ENCODE data around the gene LPAR2. TPM values are rescaled to one million over a fixed set of nuclear protein-coding genes. Genes with fewer than 3 reads are reported as not detected.

The LPAR2 gene
- total RNA-seq, 1 experiment from 2014 or later: 26.6 TPM

DNA sequence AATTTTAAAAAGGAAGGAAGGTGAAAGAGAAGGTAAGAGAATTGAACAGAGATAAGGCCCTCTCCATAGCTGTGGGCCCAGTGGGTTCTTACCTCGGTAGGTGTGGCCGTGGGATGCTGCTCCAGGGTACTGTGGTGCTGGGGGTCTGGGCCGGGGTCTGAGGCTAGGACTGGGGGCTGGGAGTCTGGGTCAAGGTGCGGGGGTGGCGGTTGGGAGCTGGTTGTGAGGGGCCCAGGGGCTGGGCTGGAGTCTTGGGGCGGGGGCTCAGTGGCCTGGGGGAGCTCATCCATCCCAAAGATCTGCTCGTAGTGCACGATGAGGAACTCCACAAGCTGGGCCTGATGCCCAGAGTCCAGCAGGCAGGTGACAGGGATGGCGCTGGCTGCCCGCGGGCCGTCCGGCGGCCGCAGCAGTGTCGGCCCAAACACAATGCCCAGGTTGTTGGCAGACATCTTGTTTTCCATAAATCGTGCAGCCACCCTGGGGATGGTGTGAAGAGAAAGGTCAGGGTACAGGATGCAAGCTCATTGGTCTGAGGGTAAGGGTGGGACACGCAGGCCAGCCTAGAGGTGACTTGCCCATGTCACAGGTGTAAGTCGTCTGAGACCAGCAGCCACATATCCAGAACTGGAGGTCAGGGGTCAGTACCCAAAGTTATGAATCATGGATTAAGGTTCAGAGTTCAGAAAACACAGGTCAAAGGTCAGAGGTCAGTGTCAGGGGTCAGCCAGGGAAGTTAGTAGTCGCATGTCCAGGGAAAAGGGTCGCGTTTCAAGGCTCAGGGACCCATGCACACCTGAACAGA lies 5.9 kb upstream of the LPAR2 start:
- 0 out of 2 replicates have a peak, but pooled peaks cover 4% of the 10 kb centered on the region for H3K4me1 ChIP-seq (ENCODE audit: insufficient read depth, low read length)
- H3K9ac ChIP-seq (ENCODE audit: low read length): no peak overlapping the region
- no peaks in the 10 kb centered on the region for H3K9me2 ChIP-seq (replicated peaks; ENCODE audit: low read length)
- H3K4me3 ChIP-seq (ENCODE audit: low read length): no peak overlapping the region
- no peaks in the 10 kb centered on the region for H4K20me1 ChIP-seq (ENCODE audit: low read length)
- H3K79me2 ChIP-seq (ENCODE audit: low read length): no peaks in the 10 kb centered on the region
- H2AFZ ChIP-seq (ENCODE audit: low read length): no peak overlapping the region
- ChIA-PET POLR2A (ENCODE audit: unreplicated experiment) (no interaction called here), CTCF (no interaction called here)
- no peaks in the 10 kb centered on the region for H3F3A ChIP-seq (ENCODE audit: low read length, unreplicated experiment)
- no peaks in the 10 kb centered on the region for H3K9me3 ChIP-seq (ENCODE audit: low read length)
- intact Hi-C loops (cut with micrococcal nuclease): no loop called here
- peaks cover 3% of the 10 kb centered on the region; the same call in 1 of the 2 replicates for H3K36me3 ChIP-seq (ENCODE audit: low read depth, low read length)
- DNase-seq (no peak), ATAC-seq (no peak)
- no peak overlapping the region for H3K27ac ChIP-seq (ENCODE audit: low read length)
- no peak overlapping the region for H3K4me2 ChIP-seq (ENCODE audit: low read length)
- no TSS peak for BruUV-seq (replicated peaks)
- no peaks in the 10 kb centered on the region for H3K27me3 ChIP-seq (ENCODE audit: low read length)
- no peak for TF ChIP-seq EZH2phosphoT487 (IDR thresholded peaks at IDR 0.05; ENCODE audit: borderline replicate concordance, low read length)
- no peak for TF ChIP-seq CTCF (conservative IDR thresholded peaks at IDR 0.05; ENCODE audit: low read depth, low read length)
- no peak for TF ChIP-seq EZH2 (IDR thresholded peaks at IDR 0.05; ENCODE audit: low read length, unreplicated experiment)

DNA sequence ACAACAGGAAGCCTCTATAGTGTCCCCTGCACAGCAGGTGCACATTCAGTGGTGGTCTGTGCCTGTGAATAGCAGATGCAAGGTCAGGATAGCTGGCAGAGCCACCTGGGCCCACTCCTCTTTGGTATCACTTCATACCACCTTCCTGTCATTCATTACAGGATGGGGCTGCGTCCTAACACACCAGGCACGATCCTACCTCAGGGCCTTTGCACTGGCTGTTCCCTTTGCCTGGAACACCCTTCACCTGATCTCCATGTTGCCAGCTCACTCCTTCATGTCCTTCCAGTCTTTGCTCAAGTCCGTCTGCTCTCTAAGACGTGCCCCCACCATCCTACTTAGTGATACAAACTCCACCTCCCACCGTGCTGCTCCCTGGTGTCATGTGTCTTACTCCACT lies 4.6 kb upstream of the LPAR2 start:
- no peak for ATAC-seq
- H3K79me2 ChIP-seq (ENCODE audit: low read length): no peaks in the 10 kb centered on the region
- H3K27me3 ChIP-seq (ENCODE audit: low read length): no peaks in the 10 kb centered on the region
- 0 out of 2 replicates have a peak, but pooled peaks cover 4% of the 10 kb centered on the region for H3K4me1 ChIP-seq (ENCODE audit: insufficient read depth, low read length)
- no peaks in the 10 kb centered on the region for H3K9me3 ChIP-seq (ENCODE audit: low read length)
- POLR2A ChIA-PET (ENCODE audit: unreplicated experiment): no interaction called here
- CTCF ChIA-PET: no interaction called here
- no peak overlapping the region for H3K27ac ChIP-seq (ENCODE audit: low read length)
- no peaks in the 10 kb centered on the region for H3K9me2 ChIP-seq (replicated peaks; ENCODE audit: low read length)
- no peak for TF ChIP-seq EZH2phosphoT487 (IDR thresholded peaks at IDR 0.05; ENCODE audit: borderline replicate concordance, low read length)
- no peak for TF ChIP-seq EZH2 (IDR thresholded peaks at IDR 0.05; ENCODE audit: low read length, unreplicated experiment)
- TF ChIP-seq CTCF (conservative IDR thresholded peaks at IDR 0.05; ENCODE audit: low read depth, low read length): no peak
- intact Hi-C loops (cut with micrococcal nuclease): no loop called here
- H3K9ac ChIP-seq (ENCODE audit: low read length): no peak overlapping the region
- peaks cover 3% of the 10 kb centered on the region; the same call in 1 of the 2 replicates for H3K36me3 ChIP-seq (ENCODE audit: low read depth, low read length)
- H2AFZ ChIP-seq (ENCODE audit: low read length): no peak overlapping the region
- DNase-seq: no peak
- no peak overlapping the region for H3K4me3 ChIP-seq (ENCODE audit: low read length)
- H4K20me1 ChIP-seq (ENCODE audit: low read length): no peaks in the 10 kb centered on the region
- BruUV-seq (replicated peaks): no TSS peak
- H3F3A ChIP-seq (ENCODE audit: low read length, unreplicated experiment): no peaks in the 10 kb centered on the region
- no peak overlapping the region for H3K4me2 ChIP-seq (ENCODE audit: low read length)

- Histone ChIP-seq H3K4me2 (ENCODE audit: low read length) (no peak overlapping the region), H3K27me3 (ENCODE audit: low read length) (no peaks in the 10 kb centered on the region), H3K36me3 (ENCODE audit: low read depth, low read length) (peaks cover 3% of the 10 kb centered on the region; the same call in 1 of the 2 replicates), H4K20me1 (ENCODE audit: low read length) (no peaks in the 10 kb centered on the region), H3K27ac (ENCODE audit: low read length) (no peak overlapping the region), H2AFZ (ENCODE audit: low read length) (no peak overlapping the region), H3K9me2 (replicated peaks; ENCODE audit: low read length) (no peaks in the 10 kb centered on the region), H3K4me1 (ENCODE audit: insufficient read depth, low read length) (peaks cover 13% of the 10 kb centered on the region), H3K9ac (ENCODE audit: low read length) (no peak overlapping the region), H3K4me3 (ENCODE audit: low read length) (no peak overlapping the region), H3K79me2 (ENCODE audit: low read length) (peaks cover 12% of the 10 kb centered on the region), H3F3A (ENCODE audit: low read length, unreplicated experiment) (no peaks in the 10 kb centered on the region), H3K9me3 (ENCODE audit: low read length) (no peaks in the 10 kb centered on the region)
- DNase-seq (no peak), ATAC-seq (no peak)
- intact Hi-C loops (cut with micrococcal nuclease): no loop called here
- ChIA-PET CTCF (no interaction called here), POLR2A (ENCODE audit: unreplicated experiment) (no interaction called here)
- no peak for TF ChIP-seq CTCF (conservative IDR thresholded peaks at IDR 0.05; ENCODE audit: low read depth, low read length)
- no TSS peak for BruUV-seq (replicated peaks)
Measured at GRCh38 chr19:19631346-19631745, 3.3 kb upstream of the LPAR2 start.

All from PC-3 (cell line).